Ascending aorta (tissue), 2 donors: ENCODE results near the gene VEGFC. TPM values are rescaled to one million over a fixed set of nuclear protein-coding genes. Genes with fewer than 3 reads are reported as not detected.

Experiments used
- DNase-seq, 2 donors: peaks; one replicate each; pipeline ENCODE4 v3.0.0-alpha.2; 2019; ENCODE audit warnings: low spot score in 2 of 2
- H3K27ac ChIP-seq, 2 donors: fragments of 200-600 bp; sonication (generic); one replicate each; pipeline ENCODE4 v1.5.1; 2016 to 2017; ENCODE audit warnings: mild to moderate bottlenecking in 1 of 2
- H3K27me3 ChIP-seq: fragments of 200-600 bp; sonication (generic); one replicate; pipeline ENCODE4 v1.5.1; 2017
- H3K36me3 ChIP-seq, 2 donors: fragments of 200-600 bp; sonication (generic); one replicate each; pipeline ENCODE4 v1.5.1; 2016
- H3K4me1 ChIP-seq, 2 donors: fragments of 200-600 bp; sonication (generic); one replicate each; pipeline ENCODE4 v1.5.1; 2016 to 2017; ENCODE audit warnings: mild to moderate bottlenecking in 1 of 2
- H3K4me3 ChIP-seq, 2 donors: fragments of 200-600 bp; sonication (generic); one replicate each; pipeline ENCODE4 v1.5.1; 2016 to 2017; ENCODE audit warnings: mild to moderate bottlenecking in 1 of 2
- H3K9me3 ChIP-seq, 2 donors: fragments of 200-600 bp; sonication (generic); one replicate each; pipeline ENCODE4 v1.5.1; 2016
- CTCF ChIP-seq, 3 experiments: fragments of 200-600 bp in 2 of 3; fragments of 450-650 bp in 1 of 3; sonication (generic) in 2 of 3; IDR thresholded peaks; one replicate each; pipeline ENCODE4 v1.5.1; 2016 to 2019; ENCODE audit warnings: antibody characterized with exemption in 3 of 3, mild to moderate bottlenecking in 1 of 3, moderate library complexity in 1 of 3
- intact Hi-C: fragments of 100-400 bp; cut with DNase I; formaldehyde crosslinking; loops from one replicate; pipeline ENCODE4 v1.15.1; 2023
- total RNA-seq: library from RNA; depleted of rRNA; stranded (reverse); fragments of >200 nt; gene quantifications from one replicate; pipeline ENCODE4 v1.1.0, GENCODE V29; 2016

Gene VEGFC
- total RNA-seq, 1 donor from 2014 or later: 18.6 TPM

- H3K36me3 ChIP-seq: no peaks in the 10 kb centered on the region
- no peaks in the 10 kb centered on the region for H3K9me3 ChIP-seq
- intact Hi-C loops: no loop called here
- no peaks in the 10 kb centered on the region for H3K4me1 ChIP-seq
- no peak for DNase-seq
- H3K27me3 ChIP-seq: no peaks in the 10 kb centered on the region
- no peak for TF ChIP-seq CTCF (IDR thresholded peaks at IDR 0.05)
- no peak overlapping the region for H3K4me3 ChIP-seq
- H3K27ac ChIP-seq: no peak overlapping the region
Observed at GRCh38 chr4:176718881-176719280, 73.8 kb downstream of the VEGFC start.

GRCh38 chr4:176717237-176717636 is 75.5 kb downstream of the VEGFC start:
- Histone ChIP-seq H3K9me3 (no peaks in the 10 kb centered on the region), H3K4me3 (no peak overlapping the region), H3K4me1 (no peaks in the 10 kb centered on the region), H3K27me3 (no peaks in the 10 kb centered on the region), H3K27ac (no peak overlapping the region), H3K36me3 (no peaks in the 10 kb centered on the region)
- DNase-seq: no peak
- TF ChIP-seq CTCF (IDR thresholded peaks at IDR 0.05): no peak
- intact Hi-C loops: no loop called here

GRCh38 chr4:176709417-176709816 is 83.3 kb downstream of the VEGFC start:
- no peak for TF ChIP-seq CTCF (IDR thresholded peaks at IDR 0.05)
- Histone ChIP-seq H3K27ac (peak overlapping the region in 1 of 2 donors; percentile 24), H3K9me3 (no peaks in the 10 kb centered on the region), H3K4me3 (no peak overlapping the region), H3K27me3 (no peaks in the 10 kb centered on the region), H3K4me1 (no peaks in the 10 kb centered on the region), H3K36me3 (no peaks in the 10 kb centered on the region)
- intact Hi-C loops: no loop called here
- DNase-seq: no peak

GRCh38 chr4:176708771-176709311 is 83.9 kb downstream of the VEGFC start:
- TF ChIP-seq CTCF (IDR thresholded peaks at IDR 0.05): no peak
- H3K27ac ChIP-seq: no peak overlapping the region
- no peaks in the 10 kb centered on the region for H3K9me3 ChIP-seq
- no peaks in the 10 kb centered on the region for H3K27me3 ChIP-seq
- no peak overlapping the region for H3K4me3 ChIP-seq
- no peaks in the 10 kb centered on the region for H3K4me1 ChIP-seq
- DNase-seq: no peak
- no peaks in the 10 kb centered on the region for H3K36me3 ChIP-seq
- intact Hi-C loops: no loop called here

GRCh38 chr4:176690716-176691115 is 102.0 kb downstream of the VEGFC start:
- no peak overlapping the region for H3K4me3 ChIP-seq
- H3K9me3 ChIP-seq: no peaks in the 10 kb centered on the region
- no peaks in the 10 kb centered on the region for H3K4me1 ChIP-seq
- no peaks in the 10 kb centered on the region for H3K27me3 ChIP-seq
- no peak overlapping the region for H3K27ac ChIP-seq
- TF ChIP-seq CTCF (IDR thresholded peaks at IDR 0.05): no peak
- DNase-seq: no peak
- intact Hi-C loops: no loop called here
- no peaks in the 10 kb centered on the region for H3K36me3 ChIP-seq

GRCh38 chr4:176680668-176681180 is 112.0 kb downstream of the VEGFC start:
- TF ChIP-seq CTCF (IDR thresholded peaks at IDR 0.05): no peak
- Histone ChIP-seq H3K4me3 (no peak overlapping the region), H3K9me3 (no peaks in the 10 kb centered on the region), H3K27me3 (no peaks in the 10 kb centered on the region), H3K27ac (peak overlapping the region; percentile 45 to 52), H3K4me1 (peaks cover 0 to 12% of the 10 kb centered on the region in 2 donors), H3K36me3 (no peaks in the 10 kb centered on the region)
- no peak for DNase-seq
- intact Hi-C loops: no loop called here
